ENCODE results near the gene DLGAP1. TPM values are rescaled to one million over a fixed set of nuclear protein-coding genes. Genes with fewer than 3 reads are reported as not detected.

The DLGAP1 gene
- total and polyA plus RNA-seq, 2 of the 4 experiments (the other 2 are of a cell fraction) = under 0.01 to 0.09 TPM

DNA sequence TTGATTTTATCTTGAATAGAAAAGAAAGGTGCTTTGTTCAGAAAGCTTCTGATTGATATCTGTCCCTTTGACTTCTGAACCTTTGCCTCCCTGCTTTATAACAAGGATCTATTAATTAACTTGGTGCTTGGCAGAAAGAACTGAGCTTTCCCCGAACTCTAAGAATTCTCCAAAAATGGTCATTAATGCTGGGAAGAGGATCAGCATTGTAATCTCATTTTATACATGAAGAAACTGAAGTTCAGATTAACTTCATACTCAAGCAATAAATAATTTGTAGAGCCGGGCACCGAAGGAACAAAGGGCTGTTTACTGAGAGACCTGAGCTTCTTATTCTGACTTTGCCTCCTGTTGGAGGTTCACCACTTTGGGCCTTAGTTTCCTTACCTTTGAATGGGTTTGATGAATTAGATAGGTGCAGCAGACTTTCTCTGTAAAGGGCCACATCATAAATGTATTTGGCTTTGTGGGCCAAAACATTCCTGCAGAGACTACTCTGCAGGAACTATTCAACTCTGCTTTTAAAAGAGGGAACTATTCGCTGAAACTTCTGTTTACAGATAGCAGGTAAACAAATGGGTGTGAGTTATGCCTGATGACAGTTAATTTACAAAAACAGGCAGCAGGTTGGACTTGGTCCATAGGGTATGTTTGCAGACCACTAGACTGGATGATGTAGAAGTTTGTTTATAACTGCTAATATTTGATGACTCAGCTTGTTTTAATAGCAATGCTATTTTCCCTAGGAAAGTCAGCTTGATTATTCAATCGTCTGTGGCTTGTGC lies 732.3 kb downstream of the DLGAP1 start (continued):
- TF ChIP-seq USF2 (IDR thresholded peaks at IDR 0.05; ENCODE audit: low read depth, low read length) = no peak
